Peyer's patch (tissue), 4 donors: ENCODE results near the gene SPATA6L.

Experiments used
- POLR2A ChIP-seq, 2 donors: fragments of 450-650 bp; IDR thresholded peaks; one replicate each; pipeline ENCODE4 v1.5.1; 2017; ENCODE audit warnings: antibody characterized with exemption in 2 of 2, mild to moderate bottlenecking in 2 of 2, moderate library complexity in 2 of 2
- TF ChIP-seq, protein P1 (sequence below), 6 experiments: fragments of 450-650 bp in 4 of 6; fragments of 200-600 bp in 2 of 6; sonication (generic) in 1 of 6; IDR thresholded peaks; one replicate each; pipeline ENCODE4 v1.5.1; 2017 to 2019; ENCODE audit warnings: antibody characterized with exemption in 6 of 6, mild to moderate bottlenecking in 3 of 6, moderate library complexity in 1 of 6

DNA sequence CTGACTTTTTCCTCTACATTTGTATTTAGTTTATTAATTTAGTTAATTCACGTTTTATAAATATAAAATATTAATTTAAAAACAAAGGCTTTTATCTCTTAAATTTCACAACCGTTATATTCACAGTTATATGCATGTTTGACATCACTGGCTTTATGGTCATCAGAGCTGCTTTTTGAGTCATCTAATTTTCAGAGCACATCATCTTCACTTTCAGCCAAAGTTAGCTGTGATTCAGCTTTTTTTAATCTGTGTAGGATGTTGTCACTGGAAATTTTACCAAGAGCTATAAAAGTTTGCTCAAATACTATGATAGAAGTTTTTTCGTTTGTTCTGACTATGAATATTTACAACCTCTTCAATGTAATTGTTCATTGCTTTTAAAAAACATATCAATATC lies 25.5 kb upstream of the SPATA6L start:
- TF ChIP-seq, protein P1, sequence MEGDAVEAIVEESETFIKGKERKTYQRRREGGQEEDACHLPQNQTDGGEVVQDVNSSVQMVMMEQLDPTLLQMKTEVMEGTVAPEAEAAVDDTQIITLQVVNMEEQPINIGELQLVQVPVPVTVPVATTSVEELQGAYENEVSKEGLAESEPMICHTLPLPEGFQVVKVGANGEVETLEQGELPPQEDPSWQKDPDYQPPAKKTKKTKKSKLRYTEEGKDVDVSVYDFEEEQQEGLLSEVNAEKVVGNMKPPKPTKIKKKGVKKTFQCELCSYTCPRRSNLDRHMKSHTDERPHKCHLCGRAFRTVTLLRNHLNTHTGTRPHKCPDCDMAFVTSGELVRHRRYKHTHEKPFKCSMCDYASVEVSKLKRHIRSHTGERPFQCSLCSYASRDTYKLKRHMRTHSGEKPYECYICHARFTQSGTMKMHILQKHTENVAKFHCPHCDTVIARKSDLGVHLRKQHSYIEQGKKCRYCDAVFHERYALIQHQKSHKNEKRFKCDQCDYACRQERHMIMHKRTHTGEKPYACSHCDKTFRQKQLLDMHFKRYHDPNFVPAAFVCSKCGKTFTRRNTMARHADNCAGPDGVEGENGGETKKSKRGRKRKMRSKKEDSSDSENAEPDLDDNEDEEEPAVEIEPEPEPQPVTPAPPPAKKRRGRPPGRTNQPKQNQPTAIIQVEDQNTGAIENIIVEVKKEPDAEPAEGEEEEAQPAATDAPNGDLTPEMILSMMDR (IDR thresholded peaks at IDR 0.05) = no peak
- no peak for TF ChIP-seq POLR2A (IDR thresholded peaks at IDR 0.05)
